Measurements from ENCODE around the gene CACNA2D2.

CACNA2D2 gene

DNA sequence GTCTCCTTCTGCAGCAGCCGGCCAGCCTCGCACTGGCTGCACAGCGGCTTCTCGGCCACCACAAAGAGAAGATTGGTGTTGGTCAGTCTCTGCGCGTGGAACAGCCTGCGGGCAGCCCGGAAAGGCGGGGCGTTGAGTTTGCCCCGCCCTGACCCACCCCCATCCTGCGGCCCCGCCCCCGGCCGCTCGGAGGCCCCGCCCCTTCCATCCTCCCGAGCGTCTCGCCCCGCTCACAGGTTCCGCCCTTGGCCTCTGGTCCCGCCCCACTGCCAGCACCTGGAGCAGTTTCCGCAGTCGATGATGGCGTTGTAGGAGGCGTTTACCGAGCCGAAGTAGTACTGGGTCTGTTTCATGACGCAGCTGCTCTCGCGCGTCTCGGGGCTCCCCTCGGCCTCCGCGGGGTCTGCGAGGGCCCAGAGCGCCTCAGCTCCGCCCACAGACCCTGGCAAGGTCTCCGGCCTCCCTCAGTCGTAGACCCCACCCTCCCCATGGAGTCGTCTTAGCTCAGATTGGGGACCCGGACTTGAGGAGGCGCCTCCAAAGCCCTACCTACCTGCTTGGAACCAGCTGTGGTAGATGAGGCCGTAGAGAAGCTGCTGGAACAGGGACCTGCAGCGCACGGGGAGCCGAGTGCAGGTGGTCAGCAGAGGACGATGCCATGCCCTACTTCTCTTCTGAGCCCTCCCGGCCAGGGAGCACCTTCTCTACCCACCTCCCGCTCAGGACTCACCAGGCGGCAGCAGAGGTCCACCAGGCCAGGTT, 138.2 kb downstream of the CACNA2D2 start:
- TF ChIP-seq, protein P1, sequence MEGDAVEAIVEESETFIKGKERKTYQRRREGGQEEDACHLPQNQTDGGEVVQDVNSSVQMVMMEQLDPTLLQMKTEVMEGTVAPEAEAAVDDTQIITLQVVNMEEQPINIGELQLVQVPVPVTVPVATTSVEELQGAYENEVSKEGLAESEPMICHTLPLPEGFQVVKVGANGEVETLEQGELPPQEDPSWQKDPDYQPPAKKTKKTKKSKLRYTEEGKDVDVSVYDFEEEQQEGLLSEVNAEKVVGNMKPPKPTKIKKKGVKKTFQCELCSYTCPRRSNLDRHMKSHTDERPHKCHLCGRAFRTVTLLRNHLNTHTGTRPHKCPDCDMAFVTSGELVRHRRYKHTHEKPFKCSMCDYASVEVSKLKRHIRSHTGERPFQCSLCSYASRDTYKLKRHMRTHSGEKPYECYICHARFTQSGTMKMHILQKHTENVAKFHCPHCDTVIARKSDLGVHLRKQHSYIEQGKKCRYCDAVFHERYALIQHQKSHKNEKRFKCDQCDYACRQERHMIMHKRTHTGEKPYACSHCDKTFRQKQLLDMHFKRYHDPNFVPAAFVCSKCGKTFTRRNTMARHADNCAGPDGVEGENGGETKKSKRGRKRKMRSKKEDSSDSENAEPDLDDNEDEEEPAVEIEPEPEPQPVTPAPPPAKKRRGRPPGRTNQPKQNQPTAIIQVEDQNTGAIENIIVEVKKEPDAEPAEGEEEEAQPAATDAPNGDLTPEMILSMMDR (IDR thresholded peaks at IDR 0.05), result no peak

- TF ChIP-seq, protein P1 (IDR thresholded peaks at IDR 0.05), result no peak
Measured at GRCh38 chr3:50364573-50365079, 138.8 kb downstream of the CACNA2D2 start.

- TF ChIP-seq, protein P1 (IDR thresholded peaks at IDR 0.05), result no peak
Measured at GRCh38 chr3:50359760-50360110, 143.7 kb downstream of the CACNA2D2 start.

DNA sequence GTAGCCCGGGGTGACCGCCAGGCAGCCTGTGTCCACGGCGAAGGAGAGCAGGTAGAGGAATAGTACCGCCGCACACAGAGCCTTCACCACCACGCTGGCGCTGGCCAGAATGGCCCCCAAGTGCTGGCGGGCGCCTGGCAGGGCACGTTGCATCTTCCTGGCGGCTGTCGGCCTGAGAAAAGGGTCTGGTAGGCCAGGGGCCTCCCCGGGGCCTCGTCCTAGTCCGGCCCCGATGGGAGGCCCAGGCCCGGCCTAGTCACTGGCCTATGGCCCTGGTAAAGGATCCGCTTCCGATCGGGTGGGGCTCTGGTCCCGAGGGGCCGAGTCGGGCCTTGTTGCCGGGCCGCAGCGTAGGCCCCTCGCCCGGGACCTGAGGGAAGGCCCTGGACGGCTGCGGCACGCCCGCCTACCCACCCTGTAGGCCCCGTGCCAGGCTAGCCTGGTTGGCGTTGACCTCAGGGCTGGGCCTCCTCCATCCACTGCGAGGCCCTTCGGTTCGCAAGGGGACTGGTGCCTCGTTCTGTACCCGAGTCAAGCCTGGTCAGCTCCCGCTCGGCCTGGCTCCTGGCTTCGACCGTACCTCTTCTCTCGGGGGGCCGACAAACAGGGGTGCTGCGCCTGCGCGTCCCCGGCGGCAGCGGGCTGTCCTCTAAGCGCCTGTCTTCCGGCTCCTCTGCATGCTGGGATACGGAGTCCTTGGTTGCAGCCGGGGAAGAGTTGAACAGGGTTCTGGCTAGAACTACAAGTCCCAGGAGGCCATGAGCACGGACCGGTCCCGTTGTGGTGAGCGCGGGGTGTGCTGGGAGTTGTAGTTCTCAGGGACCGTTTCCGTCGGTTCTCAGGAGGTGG, 144.3 kb downstream of the CACNA2D2 start, which contains the start of gene TMEM115:
Gene TMEM115 (minus strand): TSS at position 611 of the 849 bp plus-strand sequence. CDS start 458 bp downstream, at position 153.
- TF ChIP-seq, protein P1 (IDR thresholded peaks at IDR 0.05), result no peak

DNA sequence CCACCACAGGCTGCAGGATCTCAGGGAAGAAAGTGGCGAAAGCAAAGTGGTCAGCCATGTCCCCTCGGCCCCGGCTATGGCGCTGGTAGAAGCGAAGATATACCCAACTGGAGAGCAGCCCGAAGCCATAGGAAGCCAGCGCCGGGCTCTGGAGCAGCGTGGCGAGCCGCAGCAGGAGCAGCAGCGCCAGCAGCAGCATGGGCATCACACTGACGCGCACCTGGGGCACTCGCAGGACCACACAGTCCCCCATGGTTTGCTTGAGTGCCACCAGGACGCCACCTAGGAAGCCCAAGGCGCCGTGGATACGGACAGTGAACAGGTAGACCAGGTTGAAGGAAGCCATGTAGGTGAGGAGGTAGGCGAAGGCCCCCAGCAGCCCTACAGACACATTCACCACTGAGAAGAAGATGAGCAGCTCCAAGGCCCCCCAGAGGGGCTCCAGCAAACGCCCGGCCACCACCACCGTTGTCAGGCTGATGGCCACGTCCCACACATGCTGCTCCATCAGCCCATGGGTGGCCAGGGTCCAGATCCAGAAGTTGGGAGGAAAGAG, 145.0 kb downstream of the CACNA2D2 start:
- TF ChIP-seq, protein P1 (IDR thresholded peaks at IDR 0.05), result no peak

DNA sequence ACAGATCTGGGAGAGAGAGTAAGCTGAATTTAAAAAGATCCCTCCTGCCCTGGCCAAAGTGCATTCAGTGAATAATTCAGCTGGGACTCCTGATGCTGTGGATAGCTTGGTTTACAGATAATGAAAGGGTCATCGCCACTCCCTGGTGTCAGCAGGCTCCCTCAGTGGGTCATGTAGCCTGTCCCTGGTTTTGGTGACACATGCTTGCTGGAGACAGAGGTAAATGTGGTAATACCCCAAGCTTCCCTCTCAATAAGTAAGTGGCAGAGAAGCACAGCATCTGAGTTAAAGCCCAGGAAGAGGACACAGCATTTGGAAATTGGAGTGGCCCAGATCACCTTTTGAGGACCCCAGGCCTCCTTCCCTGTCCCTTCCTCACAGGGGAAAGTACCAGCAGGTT, 146.0 kb downstream of the CACNA2D2 start:
- TF ChIP-seq, protein P1 (IDR thresholded peaks at IDR 0.05), result no peak

DNA sequence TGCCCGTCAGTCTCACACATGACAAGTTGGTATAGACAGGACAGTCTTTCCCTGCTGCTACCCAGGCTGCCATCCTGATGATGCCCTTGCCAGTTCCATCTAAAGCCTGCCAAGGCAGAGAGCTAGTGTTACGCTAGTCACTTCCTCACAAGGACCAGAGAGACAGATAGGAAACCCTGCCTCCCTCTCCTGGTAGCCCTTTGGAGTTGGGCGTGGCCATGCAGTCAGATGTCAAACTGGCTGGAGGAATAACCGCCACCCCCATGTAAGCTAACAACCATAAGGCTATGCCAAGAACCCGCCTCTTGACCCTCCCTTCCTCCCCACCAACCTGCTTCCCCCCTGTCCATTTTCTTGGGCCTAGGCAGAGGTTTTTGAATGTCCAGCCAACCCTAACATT, 146.9 kb downstream of the CACNA2D2 start:
- TF ChIP-seq, protein P1 (IDR thresholded peaks at IDR 0.05), result no peak

Data from LNCAP (cell line).